Hypothalamus (tissue), 51 donors: ENCODE measurements around the gene ARHGEF2.

Experiments
- DNase-seq, 51 donors: peaks; one replicate each; lab custom pipeline; 2025; lab: John Stamatoyannopoulos, UW

The ARHGEF2 gene

DNA sequence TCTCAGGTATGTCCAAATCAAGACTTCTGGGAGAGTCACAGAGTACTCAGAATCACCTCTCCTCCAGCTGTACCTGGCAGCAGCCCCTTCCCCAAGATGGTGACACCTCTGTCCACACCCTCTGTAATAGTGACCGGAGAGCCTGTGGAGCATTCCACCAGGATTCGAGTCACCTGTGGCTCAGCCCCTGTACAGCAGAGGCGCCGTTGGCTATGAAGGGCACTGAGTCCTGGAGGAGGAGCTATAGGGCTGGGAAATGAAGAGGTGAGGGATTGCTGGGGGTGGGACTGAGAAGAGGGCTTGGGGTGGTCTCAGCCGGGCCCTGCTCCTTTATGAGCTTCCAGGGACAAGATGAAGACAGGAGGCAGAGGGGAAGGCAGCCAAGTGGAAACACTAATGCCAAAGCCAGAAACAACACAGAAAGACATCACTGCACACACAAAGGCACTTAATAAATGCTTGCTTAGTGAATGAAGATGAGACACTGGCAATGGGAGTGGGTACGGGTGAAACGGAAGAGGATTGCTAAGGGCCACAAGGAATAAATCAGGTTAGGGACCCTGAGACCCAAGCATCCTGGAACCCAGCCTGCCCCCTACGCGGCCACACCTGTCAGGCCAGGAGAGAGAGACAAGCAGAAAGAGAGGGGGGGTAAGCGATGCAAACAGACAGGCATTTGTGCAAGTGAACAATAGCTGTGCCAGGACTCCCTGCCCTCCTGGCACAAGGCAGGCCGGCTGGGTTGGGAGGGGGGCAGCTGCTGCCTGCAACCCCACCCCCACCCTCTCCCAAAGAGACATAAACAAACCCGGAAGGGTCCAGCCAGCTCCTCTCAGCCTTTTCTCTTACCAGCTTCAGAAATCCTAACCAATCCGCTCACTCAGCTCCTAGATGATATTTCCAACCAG is 3.9 kb downstream of the ARHGEF2 start:
- peak in 47 of 51 donors; percentile 18 to 92 (median 74) for DNase-seq

DNA sequence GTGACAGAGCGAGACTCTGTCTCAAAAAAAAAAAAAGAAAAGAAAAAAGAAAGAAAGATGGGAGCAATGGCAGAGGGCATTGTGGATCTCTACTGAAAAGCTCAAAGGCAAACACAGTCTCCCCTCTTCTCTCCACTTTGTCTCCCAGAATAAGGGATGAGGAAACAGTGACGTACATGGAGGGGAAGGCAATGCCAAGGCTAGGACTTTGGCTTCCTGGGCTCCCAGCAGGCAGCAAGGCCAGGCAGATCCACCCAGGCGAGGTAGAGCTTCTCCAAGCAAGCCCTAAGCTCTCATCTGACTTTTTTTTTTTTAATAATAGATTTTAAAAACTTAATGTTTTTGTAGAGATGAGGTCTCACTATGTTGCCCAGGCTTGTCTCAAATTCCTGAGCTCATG is 4.6 kb downstream of the ARHGEF2 start:
- peak in 2 of 51 donors; percentile 20 to 25 for DNase-seq

DNA sequence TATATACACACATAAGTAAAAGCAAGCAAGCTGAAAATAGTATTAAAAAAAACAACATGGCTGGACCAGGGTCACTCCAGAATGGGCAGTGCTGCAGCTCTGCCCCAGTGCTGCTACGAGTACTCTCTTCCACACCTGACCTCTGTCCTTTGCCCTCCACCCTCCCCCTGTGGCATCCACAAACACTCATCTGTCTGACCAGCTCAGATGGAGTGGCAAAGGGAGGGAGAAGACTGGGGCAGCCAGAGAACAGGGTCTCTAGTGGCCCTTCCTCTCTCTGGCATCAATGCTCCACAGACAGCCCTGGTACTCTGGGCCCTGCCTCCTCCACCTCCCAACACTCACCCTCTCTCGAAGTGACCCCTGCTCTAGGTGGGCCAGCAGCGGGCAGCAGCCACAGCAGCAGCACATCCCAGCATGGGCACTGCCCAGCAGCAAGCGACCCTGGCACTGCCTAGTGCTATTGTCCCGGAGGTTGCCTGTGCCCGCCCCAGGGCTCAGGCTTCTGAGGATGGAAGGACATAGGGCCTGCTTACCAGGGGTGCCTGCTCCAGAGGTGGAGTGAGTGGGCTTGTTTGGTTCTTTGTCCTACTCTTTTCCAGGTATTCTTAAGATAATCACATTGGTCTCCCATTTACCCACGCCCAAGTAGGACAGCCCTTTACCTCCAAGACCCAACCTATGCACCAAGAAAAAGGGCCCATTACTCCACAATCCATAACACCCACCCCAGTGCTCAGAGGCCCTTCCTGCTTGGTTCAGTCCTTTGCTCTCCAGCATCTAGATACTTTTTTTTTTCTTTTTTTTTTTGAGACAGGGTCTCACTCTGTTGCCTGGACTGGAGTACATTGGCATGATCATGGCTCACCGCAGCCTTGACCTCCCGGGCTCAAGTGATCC is 6.2 kb downstream of the ARHGEF2 start:
- DNase-seq: peak in 38 of 51 donors; percentile 11 to 85 (median 56)

DNA sequence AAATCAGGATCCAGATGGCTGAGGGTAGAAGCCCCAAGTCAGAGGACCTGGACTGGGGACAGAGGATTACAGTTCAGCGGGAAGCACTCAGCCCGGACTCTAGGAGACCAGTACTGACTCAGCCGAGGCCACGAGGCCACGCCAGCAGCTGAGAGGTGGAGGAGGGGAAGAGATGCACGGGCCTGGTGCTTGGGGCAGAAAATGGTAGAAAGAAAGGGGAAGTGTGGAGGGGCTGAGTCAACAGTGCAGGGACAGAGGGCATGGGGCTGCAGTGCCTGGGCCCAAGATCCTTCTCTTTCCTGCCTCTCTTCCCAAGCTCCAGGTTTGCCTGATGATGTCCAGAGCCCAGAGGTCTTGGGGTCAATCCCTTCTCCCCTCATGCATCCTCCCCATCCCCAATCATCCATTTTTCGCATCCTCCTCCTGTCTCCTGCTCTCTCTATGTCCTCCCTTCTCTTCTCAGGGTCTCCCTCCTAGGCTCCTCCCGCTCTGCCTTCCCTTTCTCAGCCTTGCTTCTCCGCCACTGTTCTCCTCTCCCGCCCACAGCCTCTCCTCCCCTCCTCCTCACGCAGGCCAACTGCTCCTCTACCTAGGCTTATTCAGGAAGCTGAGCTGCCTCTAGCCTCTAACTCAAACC is 7.7 kb downstream of the ARHGEF2 start:
- DNase-seq: peak in 45 of 51 donors; percentile 9 to 84 (median 64)

DNA sequence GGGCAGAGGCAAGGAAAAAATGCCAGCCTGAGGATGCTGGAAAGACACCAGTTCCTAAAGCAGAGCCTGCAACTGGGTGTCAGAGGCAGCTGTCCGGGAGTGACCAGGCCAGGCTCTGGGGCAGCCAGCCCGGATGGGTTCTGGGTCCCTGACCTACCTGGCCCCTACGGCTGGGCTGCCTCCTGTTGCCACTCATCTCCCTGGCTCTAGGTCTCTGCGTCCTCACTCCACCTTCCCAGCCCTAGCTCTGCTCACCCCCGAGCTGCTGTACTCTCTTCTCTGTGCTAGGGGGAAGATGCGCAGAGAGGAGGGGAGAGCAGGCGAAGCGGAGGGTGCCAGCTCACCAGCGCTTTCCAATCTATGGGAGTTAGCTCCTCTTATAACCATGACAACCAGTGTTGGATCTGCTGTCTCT is 9.0 kb downstream of the ARHGEF2 start:
- DNase-seq: peak in 19 of 51 donors; percentile 9 to 85 (median 43)

DNA sequence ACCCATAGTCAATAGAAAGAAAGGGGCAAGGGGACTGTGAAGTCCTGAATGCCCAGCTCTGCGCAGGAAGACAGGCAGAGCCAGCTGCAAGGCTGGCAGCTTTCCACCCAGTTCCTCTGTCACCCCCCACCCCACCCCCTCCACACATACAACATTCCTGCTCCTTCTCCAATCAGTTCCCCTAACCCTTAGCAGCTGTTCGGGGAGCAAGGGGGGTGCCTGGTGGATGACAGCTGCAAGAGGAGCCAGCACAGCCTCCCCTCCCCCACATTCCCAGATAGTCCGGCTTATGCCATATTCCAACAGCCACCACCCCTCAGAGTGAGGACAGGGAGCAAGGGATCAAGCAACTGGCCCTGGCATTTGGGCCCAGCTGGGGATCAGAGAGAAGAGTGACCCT is 9.7 kb downstream of the ARHGEF2 start:
- DNase-seq: peak in 46 of 51 donors; percentile 22 to 92 (median 74)

DNA sequence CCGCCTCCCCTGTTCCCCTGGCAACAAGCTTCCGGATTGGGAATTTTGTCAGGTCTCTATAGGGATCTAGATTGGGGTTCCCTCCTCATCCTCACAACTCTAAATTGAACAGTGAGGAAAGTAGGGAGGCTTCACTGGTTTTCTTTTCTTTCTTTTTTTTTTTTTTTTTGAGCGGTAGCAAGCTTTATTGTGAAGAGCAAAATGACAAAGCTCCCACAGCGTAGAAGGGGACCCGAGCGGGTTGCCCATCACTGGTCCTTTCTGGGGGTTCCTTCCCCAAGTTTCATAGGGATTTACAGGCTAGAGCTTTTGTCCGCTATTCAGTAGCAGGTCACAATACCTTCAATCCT is 10.3 kb downstream of the ARHGEF2 start:
- DNase-seq: no peak

DNA sequence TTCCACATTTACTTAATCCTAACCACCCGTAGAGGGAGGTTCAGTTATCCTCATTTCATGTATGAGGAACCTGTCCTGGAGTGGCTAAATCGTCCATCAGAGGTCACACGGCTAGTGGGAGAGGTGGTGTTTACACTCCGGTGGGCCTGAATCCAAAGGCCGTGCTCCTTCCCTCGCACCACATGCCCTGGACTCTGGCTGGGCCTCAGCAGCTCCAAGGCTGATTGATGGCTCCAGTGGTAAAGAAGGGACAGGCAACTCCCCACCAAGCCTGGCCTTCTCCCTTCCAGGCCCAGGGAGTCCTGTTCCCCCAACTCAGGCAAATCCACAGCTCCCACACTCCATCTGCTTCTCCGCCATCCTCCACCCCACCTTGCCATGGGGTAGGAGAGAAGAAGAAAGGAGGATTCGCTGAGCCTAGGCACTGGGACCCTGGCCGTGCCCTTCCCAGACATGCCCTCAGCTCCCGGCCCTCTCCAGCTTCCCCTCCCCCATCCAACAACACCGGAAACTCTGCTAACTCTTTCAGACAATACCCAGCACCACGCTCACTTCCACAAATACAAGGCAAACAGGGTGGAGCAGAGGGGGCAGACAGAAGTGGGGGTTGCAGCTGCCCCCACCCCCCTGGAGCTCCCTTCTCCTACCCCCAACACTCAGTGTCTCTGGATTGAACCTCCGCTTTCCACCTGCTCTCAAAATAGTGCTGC is 10.9 kb downstream of the ARHGEF2 start:
- peak in 12 of 51 donors; percentile 22 to 63 (median 37) for DNase-seq

DNA sequence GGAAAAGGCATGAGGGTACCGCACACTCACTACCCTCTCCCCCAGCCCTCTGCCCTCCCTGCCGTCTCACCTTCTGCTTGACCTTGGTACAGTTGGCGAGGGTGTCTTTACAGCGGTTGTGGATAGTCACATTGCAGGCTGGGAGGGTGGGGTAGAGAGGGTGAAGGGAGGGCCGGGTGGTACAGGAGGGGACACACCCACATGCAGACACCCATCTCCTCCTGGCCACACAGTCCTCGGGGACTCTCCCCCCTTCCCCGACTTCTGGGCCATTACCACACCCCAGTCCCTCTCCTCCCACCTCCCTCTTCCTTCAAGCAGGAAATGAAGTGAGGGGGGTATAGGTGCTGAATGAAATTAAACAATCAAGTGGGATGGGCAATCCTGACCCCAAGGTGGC is 11.6 kb downstream of the ARHGEF2 start:
- no peak for DNase-seq

DNA sequence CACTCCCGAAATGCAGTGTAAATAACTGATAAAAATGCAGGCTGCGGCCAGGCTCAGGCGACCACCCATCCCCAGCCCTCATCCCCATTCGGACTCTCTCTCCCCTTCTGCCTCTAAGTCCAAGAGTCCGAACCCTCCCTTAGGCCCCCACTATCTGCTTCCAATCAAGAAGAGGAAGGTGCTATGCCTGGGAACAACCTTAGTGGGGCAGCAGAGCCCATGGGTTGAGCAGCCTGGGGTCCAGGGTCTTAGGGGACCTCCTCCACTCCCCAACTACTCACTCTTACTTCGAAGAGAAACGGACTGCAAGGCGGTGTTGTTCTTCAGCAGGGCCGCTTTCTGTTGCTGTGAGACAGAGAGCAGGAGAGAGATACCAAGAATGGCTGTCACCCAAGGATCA is 12.2 kb downstream of the ARHGEF2 start:
- DNase-seq: peak in 3 of 51 donors; percentile 23 to 27 (median 24)

DNA sequence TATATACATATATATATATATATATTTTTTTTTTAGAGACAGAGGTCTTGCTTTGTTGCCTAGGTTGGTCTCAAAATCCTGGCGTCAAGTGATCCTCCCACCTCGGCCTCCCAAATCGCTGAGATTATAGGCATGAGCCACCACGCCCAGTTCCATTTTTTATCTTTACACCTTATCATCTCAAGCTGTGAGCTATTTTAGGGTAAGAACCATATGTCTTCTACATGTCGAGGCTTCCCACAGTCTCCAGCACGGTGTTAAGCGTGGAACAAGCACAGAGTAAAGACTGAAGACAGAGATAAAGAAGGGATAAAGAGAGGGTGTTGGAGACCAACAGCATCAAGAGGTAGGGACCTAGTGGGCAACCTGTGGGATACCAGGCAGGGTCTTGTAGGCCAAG is 14.2 kb downstream of the ARHGEF2 start:
- no peak for DNase-seq

DNA sequence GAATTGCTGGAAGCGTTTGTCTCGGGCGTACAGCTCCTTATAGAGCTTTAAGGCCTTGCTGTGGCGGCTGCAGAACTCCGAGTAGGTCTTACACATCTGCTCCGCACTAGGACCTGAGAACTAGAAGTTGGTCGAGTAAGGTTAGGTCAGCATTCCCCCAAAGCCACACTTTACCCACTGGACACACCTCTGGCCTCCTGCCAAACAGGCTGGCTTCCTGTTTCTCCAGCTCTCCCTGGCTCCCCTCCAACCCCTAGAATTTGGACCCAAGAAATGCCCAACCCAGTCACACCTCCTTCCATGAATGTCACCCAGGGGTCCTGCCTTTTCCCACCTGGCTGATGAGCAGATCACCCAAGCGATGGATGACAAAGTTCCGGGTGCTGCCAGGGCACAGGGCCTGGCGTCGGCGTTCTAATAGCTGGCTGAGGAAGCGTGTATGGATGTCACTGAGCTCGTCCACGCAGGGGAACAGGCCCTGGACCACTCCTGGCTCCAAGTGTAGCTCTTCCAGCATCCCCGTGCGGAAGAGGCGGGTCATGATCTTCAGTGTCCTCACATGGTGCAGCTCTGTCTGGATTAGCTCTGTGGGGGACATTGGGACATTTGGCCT is 15.6 kb downstream of the ARHGEF2 start:
- peak in 1 of 51 donors; percentile 10 for DNase-seq

DNA sequence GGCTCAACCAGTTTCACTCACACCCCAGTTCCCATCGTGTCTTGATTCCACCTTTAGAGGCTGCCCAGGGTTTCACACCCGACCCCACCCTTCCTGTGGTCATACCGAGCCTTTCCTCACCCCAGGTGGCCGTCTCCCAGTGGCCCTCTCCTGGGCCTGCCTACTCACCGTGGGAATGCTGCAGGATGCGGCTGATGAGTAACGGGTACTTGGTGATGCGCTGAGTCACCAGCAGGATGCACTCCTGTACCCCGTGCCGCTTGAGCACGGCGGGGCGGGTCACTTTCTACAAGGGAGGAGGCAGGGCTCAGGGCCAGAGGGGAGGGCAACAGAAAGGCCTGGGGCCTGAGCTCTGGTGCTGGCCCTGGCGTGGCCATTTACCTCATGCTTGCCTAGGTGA is 16.4 kb downstream of the ARHGEF2 start:
- DNase-seq: peak in 6 of 51 donors; percentile 15 to 60 (median 24)

DNA sequence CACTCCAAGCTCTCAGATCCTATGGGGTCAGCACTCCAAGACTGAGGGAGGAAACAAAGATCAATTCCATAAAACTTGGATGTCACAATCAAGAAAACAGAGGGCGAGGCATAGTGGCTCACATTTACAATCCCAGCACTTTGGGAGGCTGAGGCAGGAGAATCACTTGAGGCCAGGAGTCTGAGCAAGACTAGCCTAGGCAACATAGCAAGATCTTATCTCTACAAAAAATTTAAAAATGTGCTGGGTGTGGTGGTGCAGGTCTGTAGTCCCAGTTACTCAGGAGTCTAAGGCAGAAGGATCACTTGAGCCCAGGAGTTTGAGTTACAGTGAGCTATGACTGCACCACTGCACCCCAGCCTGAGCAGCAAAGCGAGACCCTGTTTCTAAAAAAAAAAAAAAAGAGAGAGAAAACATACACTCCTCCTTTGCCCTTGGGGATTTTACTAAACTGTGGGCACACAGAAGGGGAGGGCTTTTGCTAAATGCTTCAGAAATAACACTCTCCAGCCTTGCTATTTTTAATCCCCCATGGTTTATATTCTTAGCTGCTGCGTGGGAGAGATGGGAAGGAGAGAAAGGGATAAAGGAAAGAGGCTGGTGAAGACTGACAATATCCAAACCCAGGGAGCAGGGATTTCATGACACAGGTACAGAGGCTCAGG is 18.1 kb downstream of the ARHGEF2 start:
- peak in 1 of 51 donors; percentile 50 for DNase-seq

DNA sequence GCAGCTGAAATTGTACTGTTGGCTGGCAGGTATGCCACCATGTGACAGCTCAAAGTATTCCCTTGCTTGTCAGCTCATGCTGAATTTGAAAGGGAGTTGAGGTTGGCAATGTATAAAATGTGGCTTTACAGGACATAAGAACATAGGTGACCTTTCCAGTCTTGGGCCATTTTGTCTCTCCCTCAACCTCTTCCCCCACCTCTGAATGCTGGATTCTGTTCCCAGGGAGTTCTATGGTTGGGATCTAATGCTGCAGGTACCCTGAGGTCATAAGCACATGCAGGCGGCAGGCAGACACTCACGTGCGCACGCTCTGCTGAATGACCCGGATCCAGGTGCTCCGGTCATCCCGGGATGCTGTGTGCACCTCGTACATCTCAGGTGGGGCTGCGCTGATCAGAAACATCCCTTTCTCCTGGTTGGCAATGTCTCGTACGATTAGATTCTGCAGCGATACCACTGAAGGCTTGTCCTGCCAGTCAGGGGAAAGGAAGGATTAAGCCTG is 20.9 kb downstream of the ARHGEF2 start:
- no peak for DNase-seq

DNA sequence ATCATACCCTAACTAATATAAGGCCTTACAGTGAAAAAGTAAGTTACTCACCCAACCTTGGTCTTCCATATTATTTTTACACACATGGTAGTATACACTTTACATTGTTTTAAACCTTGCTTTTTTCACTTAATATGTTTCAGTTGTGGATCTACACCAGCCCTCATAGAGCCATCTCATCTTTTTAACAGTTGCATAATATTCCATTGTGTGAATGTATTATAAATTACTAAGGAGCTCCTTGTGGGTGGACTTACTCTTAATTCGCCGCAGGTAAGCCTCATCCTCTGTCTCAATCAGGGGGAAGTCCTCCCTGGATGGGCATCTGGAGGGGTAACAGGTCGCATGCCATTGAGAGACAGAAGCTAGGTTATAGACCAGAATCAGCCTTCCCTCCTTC is 23.7 kb downstream of the ARHGEF2 start:
- no peak for DNase-seq

DNA sequence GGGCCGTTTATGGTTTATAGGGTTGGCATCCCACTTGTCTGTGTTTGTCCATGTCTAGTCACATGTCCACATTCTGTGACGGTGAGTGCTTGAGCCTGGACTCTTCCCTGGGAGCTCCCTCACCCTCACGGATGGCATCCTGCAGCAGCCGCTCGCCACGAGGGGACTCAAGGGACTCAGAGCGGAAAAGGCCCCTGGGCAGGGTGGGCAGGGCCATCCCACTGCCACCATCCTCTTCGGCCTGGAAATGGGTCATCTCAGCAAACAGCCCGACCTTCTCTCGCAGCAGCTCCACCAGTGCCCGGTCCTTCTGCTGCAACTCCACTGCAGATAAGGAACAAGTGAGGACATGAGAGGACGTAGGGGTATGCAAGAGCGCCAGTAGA is 25.8 kb downstream of the ARHGEF2 start:
- no peak for DNase-seq

DNA sequence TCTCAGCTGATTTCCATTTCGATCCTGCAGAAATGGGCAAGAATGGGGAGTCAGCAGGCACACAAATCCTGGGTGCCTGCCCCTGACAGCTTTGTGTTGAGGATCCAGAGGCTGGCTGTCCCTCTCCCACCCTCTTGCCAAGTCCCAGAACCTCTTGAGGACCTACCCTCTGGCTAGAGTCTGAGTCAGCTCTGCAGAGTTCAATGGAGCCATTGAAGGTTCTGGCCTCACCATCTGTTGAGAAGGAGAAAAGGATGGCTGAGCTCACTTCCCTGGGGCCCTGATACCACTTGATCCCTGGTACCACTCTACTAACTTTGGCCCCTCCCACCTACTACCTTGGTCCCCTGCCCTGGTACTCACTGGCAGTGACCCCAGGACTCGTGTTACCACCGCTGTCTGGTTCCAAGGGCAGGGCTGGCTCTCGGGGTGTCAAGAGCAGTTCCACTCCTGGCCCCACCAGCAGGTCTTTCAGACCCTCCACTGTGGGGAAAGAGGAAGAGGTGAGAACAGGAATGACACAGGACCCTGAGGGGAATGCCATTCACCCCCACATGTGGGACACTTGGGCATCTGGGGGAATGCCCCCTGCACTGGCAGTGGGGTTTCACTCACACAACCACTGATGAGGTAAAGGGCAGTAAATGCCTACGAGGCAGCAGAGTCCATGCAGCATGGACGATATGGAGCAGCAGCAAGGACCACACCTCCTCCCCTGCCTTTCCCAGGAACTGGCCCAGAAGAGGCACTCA is 26.4 kb downstream of the ARHGEF2 start:
- DNase-seq: no peak
